ENCODE measurements around the gene WSB1.

Gene WSB1

DNA sequence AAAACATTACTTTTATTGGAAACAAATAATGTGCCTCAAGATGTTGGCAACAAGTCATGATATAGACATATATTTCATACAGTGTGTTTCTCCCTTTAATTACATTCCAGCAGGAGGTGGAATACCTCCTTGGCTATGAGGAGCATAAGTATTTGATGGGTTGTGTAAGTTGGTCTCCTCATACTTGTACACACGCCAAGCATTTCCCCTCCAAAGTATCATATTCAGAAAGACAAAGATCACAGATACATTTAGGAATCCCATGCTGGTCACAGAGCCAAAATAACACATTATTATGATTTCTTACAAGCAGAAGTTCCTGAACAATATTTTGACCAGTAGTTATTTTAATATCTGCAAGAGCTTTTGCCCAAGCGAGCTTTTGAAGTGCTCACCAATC is 57.8 kb downstream of the WSB1 start:
- no peak for DNase-seq (ENCODE audit: low read depth)
- H3K4me3 ChIP-seq (ENCODE audit: low read depth, low read length), result no peak overlapping the region
- TF ChIP-seq, protein P1, sequence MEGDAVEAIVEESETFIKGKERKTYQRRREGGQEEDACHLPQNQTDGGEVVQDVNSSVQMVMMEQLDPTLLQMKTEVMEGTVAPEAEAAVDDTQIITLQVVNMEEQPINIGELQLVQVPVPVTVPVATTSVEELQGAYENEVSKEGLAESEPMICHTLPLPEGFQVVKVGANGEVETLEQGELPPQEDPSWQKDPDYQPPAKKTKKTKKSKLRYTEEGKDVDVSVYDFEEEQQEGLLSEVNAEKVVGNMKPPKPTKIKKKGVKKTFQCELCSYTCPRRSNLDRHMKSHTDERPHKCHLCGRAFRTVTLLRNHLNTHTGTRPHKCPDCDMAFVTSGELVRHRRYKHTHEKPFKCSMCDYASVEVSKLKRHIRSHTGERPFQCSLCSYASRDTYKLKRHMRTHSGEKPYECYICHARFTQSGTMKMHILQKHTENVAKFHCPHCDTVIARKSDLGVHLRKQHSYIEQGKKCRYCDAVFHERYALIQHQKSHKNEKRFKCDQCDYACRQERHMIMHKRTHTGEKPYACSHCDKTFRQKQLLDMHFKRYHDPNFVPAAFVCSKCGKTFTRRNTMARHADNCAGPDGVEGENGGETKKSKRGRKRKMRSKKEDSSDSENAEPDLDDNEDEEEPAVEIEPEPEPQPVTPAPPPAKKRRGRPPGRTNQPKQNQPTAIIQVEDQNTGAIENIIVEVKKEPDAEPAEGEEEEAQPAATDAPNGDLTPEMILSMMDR (IDR thresholded peaks at IDR 0.05; ENCODE audit: low read depth, low read length, missing control alignments), result no peak

DNA sequence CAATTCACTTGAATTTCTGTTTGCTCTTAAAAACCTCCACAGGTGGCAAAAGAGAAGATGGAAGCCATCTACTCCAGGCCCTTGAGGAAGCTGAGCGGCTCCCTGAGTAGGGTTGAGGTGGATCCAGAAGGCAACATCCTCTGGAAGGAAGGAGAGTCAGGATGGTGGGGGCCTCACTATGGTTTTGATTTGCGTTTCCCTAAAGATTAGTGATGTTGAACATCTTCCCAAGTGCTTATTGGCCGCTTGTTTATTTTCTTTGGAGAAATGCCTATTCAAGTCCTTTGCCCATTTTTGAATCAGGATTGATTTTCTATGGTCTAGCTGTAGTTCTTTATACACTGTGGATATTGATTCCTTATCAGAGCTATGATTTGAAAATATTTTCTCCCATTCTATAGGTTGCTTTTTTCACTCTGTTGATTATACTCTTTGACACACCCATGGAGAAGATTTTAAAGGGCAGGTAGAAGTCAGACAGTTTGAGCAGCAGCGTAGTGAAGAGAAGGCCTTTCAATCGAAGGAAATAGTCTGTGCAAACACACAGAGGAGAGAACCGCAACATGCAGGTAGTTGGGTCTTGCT is 58.6 kb downstream of the WSB1 start:
- H3K4me3 ChIP-seq (ENCODE audit: low read depth, low read length), result peak overlapping the region; percentile 75
- TF ChIP-seq, protein P1 (IDR thresholded peaks at IDR 0.05; ENCODE audit: low read depth, low read length, missing control alignments), result no peak

DNA sequence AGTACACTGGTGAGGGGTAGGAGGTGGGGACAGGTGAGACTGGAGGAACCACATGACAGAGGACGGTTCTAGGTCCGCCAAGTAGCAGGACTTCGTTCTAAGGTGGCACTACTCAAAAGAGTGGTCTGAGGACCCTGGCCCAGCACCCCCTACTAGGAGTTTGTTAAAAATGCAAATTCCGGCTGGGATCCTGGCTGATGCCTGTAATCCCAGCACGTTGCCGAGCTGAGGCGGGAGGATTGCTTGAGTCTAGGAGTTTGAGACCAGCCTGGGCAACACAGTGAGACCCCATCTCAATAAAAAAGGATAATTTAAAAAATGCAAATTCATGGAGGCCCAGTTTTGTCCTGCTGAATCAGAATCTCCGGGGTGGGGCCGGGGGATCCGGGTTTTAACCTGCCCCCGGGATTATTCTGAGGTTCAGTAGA is 59.1 kb downstream of the WSB1 start:
- TF ChIP-seq, protein P1 (IDR thresholded peaks at IDR 0.05; ENCODE audit: low read depth, low read length, missing control alignments), result no peak
- H3K4me3 ChIP-seq (ENCODE audit: low read depth, low read length), result peak overlapping the region; percentile 75
- no peak for DNase-seq (ENCODE audit: low read depth)

More for the DNA sequence above, 58.6 kb downstream of the WSB1 start:
- DNase-seq (ENCODE audit: low read depth), result no peak

DNA sequence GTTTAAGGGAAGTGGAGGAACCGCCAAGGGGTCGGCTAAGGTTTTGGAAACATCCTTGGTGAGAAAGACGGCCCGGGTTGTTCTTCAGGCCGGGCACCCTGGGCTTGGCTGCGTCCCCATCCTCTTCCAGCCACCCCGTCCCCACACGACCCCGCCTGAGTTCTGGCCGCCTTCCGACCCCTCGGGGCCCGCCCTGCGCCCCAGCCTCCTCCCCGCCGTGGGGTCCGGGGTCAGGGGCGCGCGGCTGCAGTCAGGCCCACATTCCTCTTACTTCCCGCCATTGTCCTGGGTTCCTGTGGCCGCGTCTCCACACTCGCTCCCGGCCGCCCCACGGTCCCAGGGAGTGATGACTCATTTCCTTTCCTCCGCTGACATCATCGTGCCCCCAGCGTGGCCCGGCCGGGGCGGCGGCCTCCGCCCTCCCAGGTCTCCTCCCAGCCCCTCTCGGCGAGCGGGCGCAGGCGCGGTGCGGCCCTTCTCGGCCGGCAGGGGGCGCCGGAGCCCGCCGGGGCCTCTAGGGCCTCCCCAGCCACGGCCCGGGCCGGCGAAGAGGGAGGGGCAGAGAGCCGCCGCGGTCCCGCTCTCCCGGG is 59.6 kb downstream of the WSB1 start:
- peak; percentile 45 for DNase-seq (ENCODE audit: low read depth)
- TF ChIP-seq, protein P1 (IDR thresholded peaks at IDR 0.05; ENCODE audit: low read depth, low read length, missing control alignments), result peak; percentile 75
- peak overlapping the region; percentile 75 for H3K4me3 ChIP-seq (ENCODE audit: low read depth, low read length)

DNA sequence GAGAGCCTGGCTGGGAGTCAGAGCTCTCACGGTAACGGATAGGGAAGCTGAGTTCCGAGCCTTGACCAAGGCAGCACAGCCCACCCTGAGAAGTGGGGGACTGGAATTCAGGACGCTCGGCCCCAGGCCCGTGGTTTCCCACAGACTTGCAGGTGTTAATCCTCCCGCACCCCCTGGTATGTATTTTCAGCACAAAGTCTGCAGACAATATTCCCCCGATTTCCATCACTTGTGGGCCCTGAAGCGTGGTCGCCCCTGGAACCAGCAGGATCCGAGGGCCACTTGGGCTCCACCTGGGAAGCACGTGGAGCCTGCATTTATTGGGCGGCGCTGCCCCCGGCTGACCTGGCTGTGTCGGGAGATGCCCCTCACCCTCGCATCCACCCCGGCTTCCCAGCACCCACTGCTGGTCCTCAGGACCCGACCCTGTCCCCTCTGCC is 60.2 kb downstream of the WSB1 start:
- TF ChIP-seq, protein P1 (IDR thresholded peaks at IDR 0.05; ENCODE audit: low read depth, low read length, missing control alignments), result no peak
- DNase-seq (ENCODE audit: low read depth), result no peak
- H3K4me3 ChIP-seq (ENCODE audit: low read depth, low read length), result peak overlapping the region; percentile 75

DNA sequence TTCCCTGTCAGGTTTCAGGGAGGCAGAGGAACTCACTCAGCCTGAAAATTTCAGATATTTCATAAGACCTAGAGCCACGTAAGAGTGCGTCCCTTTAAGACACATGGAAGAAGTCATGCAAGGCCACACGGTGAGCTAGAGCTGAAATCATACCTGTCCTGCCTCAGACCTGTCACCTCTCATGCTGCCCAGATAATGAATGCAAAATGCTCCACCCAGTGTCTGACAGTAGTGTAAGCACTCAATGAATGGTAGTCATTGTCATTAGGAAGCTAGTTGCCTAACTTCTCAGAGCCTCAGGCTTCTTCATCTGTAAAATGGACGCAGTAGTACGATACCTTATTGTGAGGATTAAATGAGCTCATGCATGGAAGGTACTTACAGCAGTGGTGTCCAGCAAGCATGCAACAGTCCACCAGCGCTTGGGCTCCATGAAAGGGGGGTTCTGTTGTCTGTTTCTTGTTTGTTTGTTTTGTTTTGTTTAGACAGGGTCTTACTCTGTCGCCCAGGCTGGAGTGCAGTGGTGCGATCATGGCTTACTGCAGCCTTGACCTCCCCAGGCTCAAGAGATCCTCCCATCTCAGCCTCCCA is 60.7 kb downstream of the WSB1 start:
- peak overlapping the region; percentile 75 for H3K4me3 ChIP-seq (ENCODE audit: low read depth, low read length)
- DNase-seq (ENCODE audit: low read depth), result no peak

More for the DNA sequence above, 60.7 kb downstream of the WSB1 start:
- TF ChIP-seq, protein P1 (IDR thresholded peaks at IDR 0.05; ENCODE audit: low read depth, low read length, missing control alignments), result no peak

Data from GM12864 (cell line).